NCI-H2029 treated with DMSO at 0.1 percent for 48 hours (cell line): ENCODE measurements around the gene EFHC1.
"Not testable (repeated sequence)": the region's sequence is repeated elsewhere in the genome, so short reads cannot be mapped to it uniquely, and the experiment has no call there.

Experiments used
- DNase-seq: peaks from one replicate; lab custom pipeline; 2025; lab: John Stamatoyannopoulos, UW

Gene EFHC1

GRCh38 chr6:52438926-52439325, 18.8 kb downstream of the EFHC1 start:
- DNase-seq, result no peak

- no peak for DNase-seq
Measured at GRCh38 chr6:52454556-52454955, 34.4 kb downstream of the EFHC1 start.

GRCh38 chr6:52457096-52457495, 37.0 kb downstream of the EFHC1 start:
- DNase-seq, result no peak

GRCh38 chr6:52461194-52461593, 41.1 kb downstream of the EFHC1 start:
- DNase-seq, result not testable (repeated sequence)

GRCh38 chr6:52474173-52474572, 54.0 kb downstream of the EFHC1 start:
- no peak for DNase-seq

- no peak for DNase-seq
Measured at GRCh38 chr6:52475307-52475706, 55.2 kb downstream of the EFHC1 start.

GRCh38 chr6:52482903-52483670, 62.9 kb downstream of the EFHC1 start:
- no peak for DNase-seq

- no peak for DNase-seq
Measured at GRCh38 chr6:52483671-52484003, 63.5 kb downstream of the EFHC1 start.

GRCh38 chr6:52489881-52490280, 69.7 kb downstream of the EFHC1 start:
- DNase-seq, result no peak

GRCh38 chr6:52491203-52492069, 71.3 kb downstream of the EFHC1 start:
- no peak for DNase-seq

GRCh38 chr6:52493669-52494068, 73.5 kb downstream of the EFHC1 start:
- DNase-seq, result no peak

- no peak for DNase-seq
Measured at GRCh38 chr6:52494298-52495072, 74.3 kb downstream of the EFHC1 start.

- DNase-seq, result no peak
Measured at GRCh38 chr6:52495922-52496321, 75.8 kb downstream of the EFHC1 start.

GRCh38 chr6:52496631-52497030, 76.5 kb downstream of the EFHC1 start:
- no peak for DNase-seq

- DNase-seq, result peak; percentile 80
Measured at GRCh38 chr6:52497652-52498408, 77.7 kb downstream of the EFHC1 start.

- no peak for DNase-seq
Measured at GRCh38 chr6:52498538-52499017, 78.4 kb downstream of the EFHC1 start.

GRCh38 chr6:52499026-52499425, 78.9 kb downstream of the EFHC1 start:
- no peak for DNase-seq

GRCh38 chr6:52499681-52500236, 79.6 kb downstream of the EFHC1 start:
- DNase-seq, result no peak

GRCh38 chr6:52500238-52501129, 80.3 kb downstream of the EFHC1 start:
- DNase-seq, result no peak

- no peak for DNase-seq
Measured at GRCh38 chr6:52502306-52503029, 82.3 kb downstream of the EFHC1 start.
